ENCODE measurements around the gene PRIM2. TPM values are rescaled to one million over a fixed set of nuclear protein-coding genes. Genes with fewer than 3 reads are reported as not detected.
"Not testable (repeated sequence)": the region's sequence is repeated elsewhere in the genome, so short reads cannot be mapped to it uniquely, and the experiment has no call there.

The PRIM2 gene
- total and polyA plus RNA-seq, 2 of the 4 experiments (the other 2 are of a cell fraction): 11.8 to 37.5 TPM

DNA sequence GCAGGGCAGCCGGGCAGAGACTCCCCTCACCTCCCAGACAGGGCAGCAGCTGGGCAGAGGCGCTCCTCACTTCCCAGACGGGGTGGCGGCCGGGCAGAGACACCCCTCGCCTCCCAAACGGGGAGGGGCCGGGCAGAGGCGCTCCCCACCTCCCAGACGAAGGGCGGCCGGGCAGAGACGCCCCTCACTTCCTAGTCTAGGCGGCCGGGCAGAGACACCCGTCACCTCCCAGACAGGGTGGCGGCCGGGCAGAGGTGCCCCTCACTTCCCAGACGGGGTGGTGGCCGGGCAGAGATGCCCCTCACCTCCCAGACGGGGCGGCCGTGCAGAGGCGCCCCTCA is 6.6 kb upstream of the PRIM2 start:
- peak overlapping the region; percentile 12; the same call in 1 of the 2 replicates for H4K5ac ChIP-seq (ENCODE audit: low read depth, low read length)
- peak overlapping the region; percentile 64 for H3K4ac ChIP-seq (ENCODE audit: low read depth, low read length)
- peaks cover 6% of the 10 kb centered on the region for H3K9me1 ChIP-seq (ENCODE audit: insufficient read depth, low read length)
- in situ Hi-C loops (cut with MboI; ENCODE audit: low sequenced_read_pairs) (loop anchor here (25.0 kb wide), 2 partner anchors 673 to 973 kb away; partner anchors contain the start of gene DST), intact Hi-C loops (cut with micrococcal nuclease) (no loop called here), dilution Hi-C loops (cut with HindIII; ENCODE audit: low sequenced_read_pairs, unreplicated experiment) (no loop called here)
- peak overlapping the region; percentile 87 for H2BK120ac ChIP-seq (ENCODE audit: low read depth, low read length)
- no peak overlapping the region for H3K4me2 ChIP-seq (ENCODE audit: low read depth, low read length)
- peak overlapping the region; percentile 91; the same call in 1 of the 2 replicates for H2AK5ac ChIP-seq (ENCODE audit: low read depth, low read length)
- H3K27ac ChIP-seq (ENCODE audit: insufficient read depth, low read length): peak overlapping the region; percentile 83
- ATAC-seq (ENCODE audit: low read depth): no peak
- no peak for DNase-seq
- peak overlapping the region; percentile 94 for H2BK5ac ChIP-seq (ENCODE audit: low read depth, low read length, poor library complexity, severe bottlenecking)
- WGBS, 2 experiments (ENCODE audit: extremely low coverage in 2 of 2, insufficient read length in 1 of 2): no CpG with 5 or more reads among the region's 24 CpGs
- no peaks in the 10 kb centered on the region for H4K20me1 ChIP-seq (ENCODE audit: insufficient read depth, low read length)
- CTCF ChIA-PET: no interaction called here
- no peak overlapping the region for H4K8ac ChIP-seq (ENCODE audit: low read depth in 2 of 2, low read length in 2 of 2)
- H3K79me1 ChIP-seq (ENCODE audit: low read depth in 1 of 2, low read length in 2 of 2): peaks cover 4 to 7% of the 10 kb centered on the region in 2 experiments; a peak in 1 of 4 replicates
- H3K56ac ChIP-seq (ENCODE audit: extremely low read depth, insufficient read depth, low read length): no peak overlapping the region
- H3K9me3 ChIP-seq (ENCODE audit: control insufficient read depth, insufficient read depth, low read length): no peaks in the 10 kb centered on the region
- H3K14ac ChIP-seq (replicated peaks; ENCODE audit: low read depth, low read length): no peak overlapping the region
- no peak overlapping the region for H2AK9ac ChIP-seq (replicated peaks; ENCODE audit: low read depth, low read length, poor library complexity)
- no peaks in the 10 kb centered on the region for H3K36me3 ChIP-seq (ENCODE audit: control insufficient read depth, insufficient read depth, low read length)
- no peak for TF ChIP-seq CHD1 (IDR thresholded peaks at IDR 0.05; ENCODE audit: low read depth, low read length)
- no peak for TF ChIP-seq BHLHE40 (IDR thresholded peaks at IDR 0.05; ENCODE audit: low read depth, low read length)
- no peak for TF ChIP-seq MAZ (IDR thresholded peaks at IDR 0.05; ENCODE audit: borderline replicate concordance, low read depth, low read length)
- H2AFZ ChIP-seq (replicated peaks; ENCODE audit: low read length, poor library complexity): no peak overlapping the region
- no TSS peak for BruUV-seq (replicated peaks)
- no peak overlapping the region for H3K9ac ChIP-seq (ENCODE audit: low read depth, low read length)
- H3K18ac ChIP-seq (ENCODE audit: low read depth, low read length): peak overlapping the region; percentile 40; the same call in 1 of the 2 replicates
- no peak overlapping the region for H2BK20ac ChIP-seq (ENCODE audit: low read depth, low read length)
- H3K4me1 ChIP-seq (ENCODE audit: control insufficient read depth, insufficient read depth, low read length): peaks cover 24% of the 10 kb centered on the region
- H3K27me3 ChIP-seq (ENCODE audit: control insufficient read depth, insufficient read depth, low read length): no peaks in the 10 kb centered on the region
- H4K91ac ChIP-seq (ENCODE audit: insufficient read depth, low read depth, low read length): peak overlapping the region; percentile 43; the same call in 1 of the 2 replicates
- POLR2A ChIA-PET (ENCODE audit: unreplicated experiment): no interaction called here
- H3K4me3 ChIP-seq (ENCODE audit: insufficient read depth, low read depth, low read length): no peak overlapping the region
- H3K23ac ChIP-seq (ENCODE audit: low read depth, low read length): no peak overlapping the region
- H2BK15ac ChIP-seq (ENCODE audit: low read depth, low read length): no peak overlapping the region

DNA sequence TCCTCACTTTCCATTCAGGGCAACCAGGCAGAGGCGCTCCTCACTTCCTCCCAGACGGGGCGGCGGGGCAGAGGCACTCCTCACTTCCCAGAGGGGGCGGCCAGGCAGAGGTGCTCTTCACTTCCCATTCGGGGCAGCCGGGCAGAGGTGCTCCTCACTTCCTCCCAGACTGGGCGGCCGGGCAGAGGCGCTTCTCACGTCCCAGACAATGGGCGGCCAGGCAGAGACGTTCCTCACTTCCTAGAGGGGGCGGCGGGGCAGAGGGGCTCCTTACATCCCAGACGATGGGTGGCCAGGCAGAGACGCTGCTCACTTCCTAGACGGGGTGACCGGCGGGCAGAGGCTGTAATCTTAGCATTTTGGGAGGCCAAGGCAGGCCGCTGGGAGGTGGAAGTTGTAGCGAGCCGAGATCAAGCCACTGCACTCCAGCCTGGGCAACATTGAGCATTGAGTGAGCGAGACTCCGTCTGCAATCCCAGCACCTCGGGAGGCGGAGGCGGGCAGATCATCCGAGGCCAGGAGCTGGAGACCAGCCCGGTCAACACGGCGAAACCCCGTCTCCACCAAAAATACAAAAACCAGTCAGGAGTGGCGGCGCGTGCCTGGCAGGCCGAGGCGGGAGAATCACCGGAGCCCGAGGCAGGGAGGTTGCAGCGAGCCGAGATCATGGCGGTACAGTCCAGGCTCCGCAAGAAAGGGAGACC is 6.0 kb upstream of the PRIM2 start:
- CTCF ChIA-PET; H3K79me1 ChIP-seq (ENCODE audit: low read depth in 1 of 2, low read length in 2 of 2); intact Hi-C loops (cut with micrococcal nuclease); ATAC-seq (ENCODE audit: low read depth); H2AFZ ChIP-seq (replicated peaks; ENCODE audit: low read length, poor library complexity); H3K36me3 ChIP-seq (ENCODE audit: control insufficient read depth, insufficient read depth, low read length); H3K9me1 ChIP-seq (ENCODE audit: insufficient read depth, low read length); H3K9ac ChIP-seq (ENCODE audit: low read depth, low read length); BruUV-seq (replicated peaks); dilution Hi-C loops (cut with HindIII; ENCODE audit: low sequenced_read_pairs, unreplicated experiment); H2AK9ac ChIP-seq (replicated peaks; ENCODE audit: low read depth, low read length, poor library complexity); POLR2A ChIA-PET (ENCODE audit: unreplicated experiment); H3K23ac ChIP-seq (ENCODE audit: low read depth, low read length); H4K20me1 ChIP-seq (ENCODE audit: insufficient read depth, low read length); H2BK20ac ChIP-seq (ENCODE audit: low read depth, low read length); H2BK15ac ChIP-seq (ENCODE audit: low read depth, low read length); H3K4me3 ChIP-seq (ENCODE audit: insufficient read depth, low read depth, low read length); H3K14ac ChIP-seq (replicated peaks; ENCODE audit: low read depth, low read length); H3K56ac ChIP-seq (ENCODE audit: extremely low read depth, insufficient read depth, low read length); H3K27me3 ChIP-seq (ENCODE audit: control insufficient read depth, insufficient read depth, low read length); DNase-seq; H4K5ac ChIP-seq (ENCODE audit: low read depth, low read length); H3K9me3 ChIP-seq (ENCODE audit: control insufficient read depth, insufficient read depth, low read length); H4K8ac ChIP-seq (ENCODE audit: low read depth in 2 of 2, low read length in 2 of 2); H3K4me2 ChIP-seq (ENCODE audit: low read depth, low read length): not testable (repeated sequence)
- peak overlapping the region; percentile 13; the same call in 1 of the 2 replicates for H4K91ac ChIP-seq (ENCODE audit: insufficient read depth, low read depth, low read length)
- H3K4ac ChIP-seq (ENCODE audit: low read depth, low read length): peak overlapping the region; percentile 20
- H2BK5ac ChIP-seq (ENCODE audit: low read depth, low read length, poor library complexity, severe bottlenecking): peak overlapping the region; percentile 58
- H2BK120ac ChIP-seq (ENCODE audit: low read depth, low read length): peak overlapping the region; percentile 18
- 96% methylated on average over 12 of the region's 44 CpGs; no CpG with 5 or more reads in 1 of the 2 experiments for WGBS, 2 experiments (ENCODE audit: extremely low coverage in 2 of 2, insufficient read length in 1 of 2)
- in situ Hi-C loops (cut with MboI; ENCODE audit: low sequenced_read_pairs): loop anchor here (25.0 kb wide), 2 partner anchors 674 to 974 kb away; partner anchors contain the start of gene DST
- peaks cover 20% of the 10 kb centered on the region for H3K4me1 ChIP-seq (ENCODE audit: control insufficient read depth, insufficient read depth, low read length)
- H2AK5ac ChIP-seq (ENCODE audit: low read depth, low read length): peak overlapping the region; percentile 21; the same call in 1 of the 2 replicates
- H3K27ac ChIP-seq (ENCODE audit: insufficient read depth, low read length): peak overlapping the region; percentile 42
- peak overlapping the region; percentile 44; the same call in 1 of the 2 replicates for H3K18ac ChIP-seq (ENCODE audit: low read depth, low read length)

Data from IMR-90 (cell line).